Measurements from ENCODE around the gene HOXC11.

Gene HOXC11

GRCh38 chr12:53977596-53978445 lies 4.9 kb downstream of the HOXC11 start:
- no peak overlapping the region for H3K4me3 ChIP-seq
- peak in 1 of 2 experiments; percentile 47 for DNase-seq (ENCODE audit: low spot score in 2 of 2)
- peaks cover 30% of the 10 kb centered on the region for H3K4me1 ChIP-seq
- no peaks in the 10 kb centered on the region for H3K27me3 ChIP-seq (ENCODE audit: low read depth)
- no peaks in the 10 kb centered on the region for H3K36me3 ChIP-seq (replicated peaks)
- in situ Hi-C loops (cut with MboI; ENCODE audit: low sequenced_read_pairs), result loop anchor here (25.0 kb wide), 1 partner anchor 384 kb away; the partner anchor contains the start of gene GPR84
- no peaks in the 10 kb centered on the region for H3K9me3 ChIP-seq

- in situ Hi-C loops (cut with MboI; ENCODE audit: low sequenced_read_pairs), result loop anchor here (25.0 kb wide), 1 partner anchor 384 kb away; the partner anchor contains the start of gene GPR84
- H3K4me1 ChIP-seq, result peaks cover 30% of the 10 kb centered on the region
- DNase-seq (ENCODE audit: low spot score in 2 of 2), result peak; percentile 82 to 88
- H3K36me3 ChIP-seq (replicated peaks), result no peaks in the 10 kb centered on the region
- H3K9me3 ChIP-seq, result no peaks in the 10 kb centered on the region
- H3K27me3 ChIP-seq (ENCODE audit: low read depth), result no peaks in the 10 kb centered on the region
- H3K4me3 ChIP-seq, result no peak overlapping the region
Measured at GRCh38 chr12:53978477-53979356, 5.8 kb downstream of the HOXC11 start.

- H3K9me3 ChIP-seq, result no peaks in the 10 kb centered on the region
- H3K4me1 ChIP-seq, result peaks cover 31% of the 10 kb centered on the region
- no peak for DNase-seq (ENCODE audit: low spot score in 2 of 2)
- in situ Hi-C loops (cut with MboI; ENCODE audit: low sequenced_read_pairs), result loop anchor here (25.0 kb wide), 1 partner anchor 382 kb away; the partner anchor contains the start of gene GPR84
- no peak overlapping the region for H3K4me3 ChIP-seq
- H3K36me3 ChIP-seq (replicated peaks), result no peaks in the 10 kb centered on the region
- no peaks in the 10 kb centered on the region for H3K27me3 ChIP-seq (ENCODE audit: low read depth)
Measured at GRCh38 chr12:53980104-53980801, 7.3 kb downstream of the HOXC11 start.

GRCh38 chr12:53980802-53981496 lies 8.0 kb downstream of the HOXC11 start:
- H3K9me3 ChIP-seq, result no peaks in the 10 kb centered on the region
- DNase-seq (ENCODE audit: low spot score in 2 of 2), result no peak
- in situ Hi-C loops (cut with MboI; ENCODE audit: low sequenced_read_pairs), result loop anchor here (25.0 kb wide), 1 partner anchor 381 kb away; the partner anchor contains the start of gene GPR84
- H3K4me1 ChIP-seq, result peaks cover 37% of the 10 kb centered on the region
- no peaks in the 10 kb centered on the region for H3K36me3 ChIP-seq (replicated peaks)
- H3K27me3 ChIP-seq (ENCODE audit: low read depth), result no peaks in the 10 kb centered on the region
- no peak overlapping the region for H3K4me3 ChIP-seq

DNA sequence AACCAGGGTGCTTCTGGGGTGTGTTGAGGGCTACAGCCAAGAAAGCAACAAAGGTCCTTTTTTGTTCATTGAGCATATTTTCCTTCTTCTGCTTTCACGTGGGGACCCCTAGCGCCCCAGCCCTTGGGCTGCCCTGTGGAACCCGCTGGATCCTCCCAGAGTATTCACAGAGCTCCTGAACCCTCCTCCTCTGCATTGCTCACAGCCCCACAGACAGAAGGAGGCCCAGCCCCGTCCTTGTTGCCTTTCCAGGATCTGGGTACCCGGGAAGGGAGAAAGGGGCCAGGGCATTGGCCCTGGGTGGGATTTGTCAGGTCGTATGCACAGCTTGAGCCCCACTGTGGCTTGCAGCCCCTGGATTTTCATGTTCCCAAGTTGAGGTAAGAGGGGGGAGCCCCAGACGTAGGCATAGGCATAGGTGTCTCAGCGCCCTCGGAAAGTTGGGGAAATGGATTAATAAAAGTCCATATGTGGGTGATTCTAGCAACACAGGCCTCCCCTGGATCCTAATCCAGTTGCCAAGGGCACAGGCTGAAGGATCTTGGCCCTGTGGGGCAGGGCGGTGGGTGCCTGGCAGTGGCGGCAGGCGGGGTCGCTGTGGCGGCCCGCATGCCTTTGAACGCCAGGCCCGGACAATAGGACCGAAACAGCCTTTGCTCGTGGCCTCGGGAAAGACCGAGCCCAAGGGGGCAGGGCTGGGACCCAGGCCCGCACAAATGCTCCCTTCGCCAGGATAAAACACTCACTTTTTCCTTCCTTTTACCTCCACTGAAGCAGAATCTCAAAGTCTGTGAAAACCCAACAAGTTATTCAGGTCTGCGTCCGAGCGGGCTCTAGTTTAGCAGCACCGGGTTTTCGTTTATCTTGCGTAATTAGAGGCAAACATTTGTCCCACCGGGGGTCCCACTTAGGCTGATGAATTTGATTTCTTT lies 9.0 kb downstream of the HOXC11 start:
- in situ Hi-C loops (cut with MboI; ENCODE audit: low sequenced_read_pairs), result loop anchor here (25.0 kb wide), 1 partner anchor 380 kb away; the partner anchor contains the start of gene GPR84
- no peaks in the 10 kb centered on the region for H3K27me3 ChIP-seq (ENCODE audit: low read depth)
- no peak for DNase-seq (ENCODE audit: low spot score in 2 of 2)
- H3K4me3 ChIP-seq, result no peak overlapping the region
- H3K4me1 ChIP-seq, result peaks cover 35% of the 10 kb centered on the region
- no peaks in the 10 kb centered on the region for H3K9me3 ChIP-seq
- no peaks in the 10 kb centered on the region for H3K36me3 ChIP-seq (replicated peaks)

DNA sequence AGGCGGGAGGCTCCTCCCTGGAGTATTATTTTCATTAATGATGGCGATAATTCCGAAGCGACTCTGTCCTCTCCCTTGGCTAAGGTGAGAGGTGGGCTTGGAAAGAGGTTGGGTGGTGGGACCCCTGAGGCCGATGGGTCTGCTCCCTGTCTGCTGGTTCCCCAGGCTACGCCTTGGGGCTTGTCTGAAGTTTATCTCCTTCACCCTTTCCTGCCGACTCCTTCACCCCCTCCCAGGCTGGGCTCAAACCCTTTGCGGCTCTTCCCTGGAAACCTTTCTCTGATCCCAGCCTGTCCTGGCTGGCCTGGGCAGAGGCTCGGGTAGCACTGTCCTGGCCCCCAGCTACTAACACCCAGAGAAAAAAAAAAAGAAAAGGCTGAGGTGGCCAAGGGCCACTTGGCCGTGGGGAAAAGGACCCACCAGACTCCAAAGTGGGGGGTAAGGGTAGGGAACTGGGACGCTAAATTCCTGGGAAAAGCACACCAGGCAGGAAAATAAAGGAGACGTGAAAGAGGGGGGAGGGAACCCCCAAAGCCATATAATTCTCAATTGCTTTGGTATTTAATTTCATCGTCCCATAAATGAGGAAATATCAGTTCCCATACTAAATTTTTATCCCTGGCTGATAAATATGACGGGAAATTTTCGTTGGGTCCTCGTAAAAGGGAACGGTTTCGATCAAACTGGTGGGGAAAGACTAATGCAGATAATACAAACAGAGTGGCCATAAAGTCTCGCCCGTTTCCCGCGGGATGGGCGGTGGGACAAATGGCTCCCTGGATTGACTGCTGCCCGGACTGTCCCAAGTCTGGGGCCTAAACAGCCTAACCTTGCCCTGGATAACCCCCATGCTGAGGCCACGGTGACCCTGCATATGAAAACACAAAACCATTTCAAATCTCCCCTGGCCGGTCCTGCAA lies 10.0 kb downstream of the HOXC11 start:
- Histone ChIP-seq H3K27me3 (ENCODE audit: low read depth) (no peaks in the 10 kb centered on the region), H3K9me3 (no peaks in the 10 kb centered on the region), H3K4me3 (no peak overlapping the region), H3K36me3 (replicated peaks) (no peaks in the 10 kb centered on the region), H3K4me1 (peaks cover 27% of the 10 kb centered on the region)
- in situ Hi-C loops (cut with MboI; ENCODE audit: low sequenced_read_pairs), result loop anchor here (25.0 kb wide), 1 partner anchor 379 kb away; the partner anchor contains the start of gene GPR84
- DNase-seq (ENCODE audit: low spot score in 2 of 2), result no peak

- no peaks in the 10 kb centered on the region for H3K27me3 ChIP-seq (ENCODE audit: low read depth)
- in situ Hi-C loops (cut with MboI; ENCODE audit: low sequenced_read_pairs), result loop anchor here (25.0 kb wide), 1 partner anchor 379 kb away; the partner anchor contains the start of gene GPR84
- H3K36me3 ChIP-seq (replicated peaks), result no peaks in the 10 kb centered on the region
- H3K4me1 ChIP-seq, result peaks cover 22% of the 10 kb centered on the region
- H3K9me3 ChIP-seq, result no peaks in the 10 kb centered on the region
- DNase-seq (ENCODE audit: low spot score in 2 of 2), result no peak
- H3K4me3 ChIP-seq, result no peak overlapping the region
Measured at GRCh38 chr12:53983568-53983949, 10.6 kb downstream of the HOXC11 start.

DNA sequence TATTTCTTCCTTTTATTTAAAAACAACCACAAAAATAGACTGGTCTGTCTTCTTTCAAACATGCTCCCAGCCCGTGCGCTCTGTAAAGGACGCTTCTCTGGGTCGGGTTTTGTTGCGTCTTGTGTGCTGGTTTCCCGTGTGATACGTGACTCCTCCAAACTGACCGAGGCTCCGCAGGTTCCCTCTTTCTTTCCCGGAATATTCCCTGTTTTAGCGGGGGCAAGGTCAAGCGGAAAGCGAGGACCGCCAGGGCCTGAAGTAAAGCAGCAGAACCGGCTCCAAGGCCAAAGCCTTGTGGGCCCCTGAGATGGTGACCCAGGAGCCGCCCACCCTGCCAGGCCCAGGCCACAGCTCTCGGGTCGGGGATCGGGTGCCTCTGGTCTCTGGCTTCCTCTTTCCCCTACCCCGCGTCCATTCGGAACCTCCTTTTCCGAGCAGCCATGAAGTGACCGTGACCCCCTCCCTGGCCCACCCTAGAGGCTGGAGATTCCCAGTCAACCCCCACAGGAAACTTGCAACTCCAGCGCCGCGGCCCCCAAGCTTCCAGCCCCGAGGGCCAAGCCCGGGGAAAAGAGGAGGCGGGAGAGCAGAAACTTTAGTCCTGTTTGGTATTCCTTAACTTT lies 11.1 kb downstream of the HOXC11 start:
- no peak overlapping the region for H3K4me3 ChIP-seq
- no peaks in the 10 kb centered on the region for H3K27me3 ChIP-seq (ENCODE audit: low read depth)
- H3K9me3 ChIP-seq, result no peaks in the 10 kb centered on the region
- in situ Hi-C loops (cut with MboI; ENCODE audit: low sequenced_read_pairs), result loop anchor here (25.0 kb wide), 1 partner anchor 378 kb away; the partner anchor contains the start of gene GPR84
- H3K36me3 ChIP-seq (replicated peaks), result no peaks in the 10 kb centered on the region
- no peak for DNase-seq (ENCODE audit: low spot score in 2 of 2)
- H3K4me1 ChIP-seq, result peaks cover 22% of the 10 kb centered on the region

- in situ Hi-C loops (cut with MboI; ENCODE audit: low sequenced_read_pairs), result loop anchor here (25.0 kb wide), 1 partner anchor 377 kb away; the partner anchor contains the start of gene GPR84
- H3K27me3 ChIP-seq (ENCODE audit: low read depth), result 0 out of 2 replicates have a peak, but pooled peaks cover 2% of the 10 kb centered on the region
- H3K9me3 ChIP-seq, result no peaks in the 10 kb centered on the region
- DNase-seq (ENCODE audit: low spot score in 2 of 2), result peak; percentile 90 to 96
- peaks cover 21% of the 10 kb centered on the region for H3K4me1 ChIP-seq
- no peaks in the 10 kb centered on the region for H3K36me3 ChIP-seq (replicated peaks)
- peak within 1 kb of the TSS; percentile 18 for H3K4me3 ChIP-seq
Measured at GRCh38 chr12:53984901-53985691, 12.2 kb downstream of the HOXC11 start, which contains the start of gene HOXC10. Gene HOXC10 (plus strand): TSS chr12:53985146. CDS start chr12:53985260, 114 bp downstream.

DNA sequence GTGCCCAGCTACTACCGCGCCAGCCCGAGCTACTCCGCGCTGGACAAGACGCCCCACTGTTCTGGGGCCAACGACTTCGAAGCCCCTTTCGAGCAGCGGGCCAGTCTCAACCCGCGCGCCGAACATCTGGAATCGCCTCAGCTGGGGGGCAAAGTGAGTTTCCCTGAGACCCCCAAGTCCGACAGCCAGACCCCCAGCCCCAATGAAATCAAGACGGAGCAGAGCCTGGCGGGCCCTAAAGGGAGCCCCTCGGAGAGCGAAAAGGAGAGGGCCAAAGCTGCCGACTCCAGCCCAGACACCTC lies 12.7 kb downstream of the HOXC11 start:
- in situ Hi-C loops (cut with MboI; ENCODE audit: low sequenced_read_pairs), result loop anchor here (25.0 kb wide), 1 partner anchor 377 kb away; the partner anchor contains the start of gene GPR84
- H3K27me3 ChIP-seq (ENCODE audit: low read depth), result 0 out of 2 replicates have a peak, but pooled peaks cover 2% of the 10 kb centered on the region
- peak overlapping the region; percentile 14 for H3K4me3 ChIP-seq
- H3K4me1 ChIP-seq, result peaks cover 21% of the 10 kb centered on the region
- no peaks in the 10 kb centered on the region for H3K36me3 ChIP-seq (replicated peaks)
- no peak for DNase-seq (ENCODE audit: low spot score in 2 of 2)
- H3K9me3 ChIP-seq, result no peaks in the 10 kb centered on the region
